Astrocyte of the cerebellum (primary cell): ENCODE data around the gene VAT1L.

Experiments
- DNase-seq: peaks from one replicate; pipeline ENCODE4 v3.0.0-alpha.2; 2011; ENCODE audit warnings: low read depth
- H3K4me3 ChIP-seq: 2 replicates; pipeline ENCODE4 v1.5.1; 2011; ENCODE audit warnings: mild to moderate bottlenecking, low read depth, low read length, moderate library complexity
- in situ Hi-C: cut with HindIII; loops from 2 replicates; pipeline ENCODE4 v1.10.0; 2017; ENCODE audit warnings: low sequenced_read_pairs
- TF ChIP-seq, protein P1 (sequence below): IDR thresholded peaks from 2 replicates; pipeline ENCODE4 v1.5.1; 2012; ENCODE audit warnings: low read length, low read depth, moderate library complexity, mild to moderate bottlenecking; ENCODE audit errors: missing control alignments

The VAT1L gene

DNA sequence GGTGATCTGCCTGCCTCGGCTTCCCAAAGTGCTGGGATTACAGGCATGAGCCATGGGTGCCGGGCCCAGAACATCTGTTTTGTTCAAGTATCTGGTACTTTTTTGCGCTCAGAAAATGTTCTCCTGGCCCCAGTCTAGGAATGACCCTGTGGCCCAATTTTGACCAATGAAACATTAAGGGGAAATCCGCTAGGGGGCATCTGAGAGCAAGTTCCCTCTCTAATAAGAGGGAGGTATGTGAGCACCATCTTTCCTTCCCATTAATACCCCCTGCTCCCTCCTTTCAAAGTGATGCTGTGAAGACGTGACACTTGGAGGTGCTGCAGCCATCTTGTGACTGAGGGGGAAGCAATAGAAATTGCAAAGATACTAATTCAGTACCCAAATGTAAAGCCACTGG is 217.5 kb downstream of the VAT1L start:
- no peak overlapping the region for H3K4me3 ChIP-seq
- TF ChIP-seq, protein P1, sequence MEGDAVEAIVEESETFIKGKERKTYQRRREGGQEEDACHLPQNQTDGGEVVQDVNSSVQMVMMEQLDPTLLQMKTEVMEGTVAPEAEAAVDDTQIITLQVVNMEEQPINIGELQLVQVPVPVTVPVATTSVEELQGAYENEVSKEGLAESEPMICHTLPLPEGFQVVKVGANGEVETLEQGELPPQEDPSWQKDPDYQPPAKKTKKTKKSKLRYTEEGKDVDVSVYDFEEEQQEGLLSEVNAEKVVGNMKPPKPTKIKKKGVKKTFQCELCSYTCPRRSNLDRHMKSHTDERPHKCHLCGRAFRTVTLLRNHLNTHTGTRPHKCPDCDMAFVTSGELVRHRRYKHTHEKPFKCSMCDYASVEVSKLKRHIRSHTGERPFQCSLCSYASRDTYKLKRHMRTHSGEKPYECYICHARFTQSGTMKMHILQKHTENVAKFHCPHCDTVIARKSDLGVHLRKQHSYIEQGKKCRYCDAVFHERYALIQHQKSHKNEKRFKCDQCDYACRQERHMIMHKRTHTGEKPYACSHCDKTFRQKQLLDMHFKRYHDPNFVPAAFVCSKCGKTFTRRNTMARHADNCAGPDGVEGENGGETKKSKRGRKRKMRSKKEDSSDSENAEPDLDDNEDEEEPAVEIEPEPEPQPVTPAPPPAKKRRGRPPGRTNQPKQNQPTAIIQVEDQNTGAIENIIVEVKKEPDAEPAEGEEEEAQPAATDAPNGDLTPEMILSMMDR: no peak
- no peak for DNase-seq
- in situ Hi-C loops: no loop called here

GRCh38 chr16:78007121-78007520 is 218.8 kb downstream of the VAT1L start:
- DNase-seq: no peak
- in situ Hi-C loops: no loop called here
- H3K4me3 ChIP-seq: no peak overlapping the region
- TF ChIP-seq, protein P1: no peak

DNA sequence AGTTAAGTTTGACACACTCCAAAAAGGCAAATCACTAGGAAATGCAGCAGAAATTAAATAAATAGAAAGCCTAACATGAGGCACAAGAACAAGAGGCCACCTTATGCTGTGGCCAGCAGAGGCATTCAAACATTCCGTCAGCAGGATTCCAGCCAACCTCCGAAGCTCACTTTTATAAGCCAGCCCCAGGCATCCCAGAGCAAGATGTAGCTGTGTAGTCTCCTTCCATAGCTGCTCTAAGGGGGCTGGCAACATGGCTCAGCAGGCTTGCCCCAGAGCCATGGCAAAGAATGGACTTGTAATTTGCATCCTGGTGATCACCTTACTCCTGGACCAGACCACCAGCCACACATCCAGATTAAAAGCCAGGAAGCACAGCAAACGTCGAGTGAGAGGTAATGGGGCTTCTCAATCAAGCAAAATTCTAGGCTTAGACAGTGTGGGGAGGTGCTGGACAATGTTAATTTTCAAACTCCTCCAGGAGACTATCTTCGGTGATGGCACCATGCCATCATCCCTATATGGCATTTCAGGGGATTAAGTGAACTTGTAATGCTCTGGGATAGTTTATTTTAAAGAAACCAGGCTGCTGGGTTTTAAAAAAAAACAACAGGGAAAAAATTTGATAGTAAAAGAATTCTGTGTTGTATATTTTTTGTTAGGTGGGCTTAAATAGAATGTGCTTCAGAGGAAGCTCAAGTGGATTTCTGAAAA is 234.1 kb downstream of the VAT1L start, which contains the start of gene CLEC3A:
Gene CLEC3A, plus strand, starts transcription at position 202 of the 714 bp plus-strand sequence. Its CDS starts 79 bp downstream, at position 281.
- TF ChIP-seq, protein P1: no peak
- in situ Hi-C loops: no loop called here
- no peak within 1 kb of the TSS for H3K4me3 ChIP-seq
- no peak for DNase-seq

- TF ChIP-seq, protein P1: no peak
- in situ Hi-C loops: no loop called here
- no peak overlapping the region for H3K4me3 ChIP-seq
- no peak for DNase-seq
Measured at GRCh38 chr16:78024159-78024558, 235.8 kb downstream of the VAT1L start.

GRCh38 chr16:78025631-78026030 is 237.3 kb downstream of the VAT1L start:
- DNase-seq: no peak
- H3K4me3 ChIP-seq: no peak overlapping the region

DNA sequence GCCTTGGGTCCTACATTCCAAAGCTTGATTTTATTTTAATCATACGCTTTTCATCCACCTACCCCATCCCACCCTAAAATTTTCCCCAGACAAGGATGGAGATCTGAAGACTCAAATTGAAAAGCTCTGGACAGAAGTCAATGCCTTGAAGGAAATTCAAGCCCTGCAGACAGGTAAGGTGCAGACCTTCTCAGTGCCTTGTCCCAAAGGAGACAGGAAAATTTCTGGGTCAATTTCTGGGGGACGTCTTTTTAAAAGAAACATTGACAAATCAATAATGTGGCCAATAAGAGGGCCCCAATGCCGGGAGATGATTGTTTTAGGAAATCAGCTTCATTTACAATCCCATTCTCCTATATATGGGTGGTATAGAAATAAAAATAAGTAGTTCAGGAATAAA is 239.7 kb downstream of the VAT1L start:
- DNase-seq: no peak
- H3K4me3 ChIP-seq: no peak overlapping the region
- in situ Hi-C loops: no loop called here
- TF ChIP-seq, protein P1: no peak

More at GRCh38 chr16:78025631-78026030, 237.3 kb downstream of the VAT1L start:
- in situ Hi-C loops: no loop called here
- TF ChIP-seq, protein P1: no peak
